ENCODE measurements around the gene RYR2.
"Not testable (repeated sequence)": the region's sequence is repeated elsewhere in the genome, so short reads cannot be mapped to it uniquely, and the experiment has no call there.

Gene RYR2

GRCh38 chr1:237340892-237341291 lies 298.9 kb downstream of the RYR2 start:
- peak; percentile 82 for DNase-seq (ENCODE audit: low spot score)

- no peak for DNase-seq (ENCODE audit: low spot score)
Observed at GRCh38 chr1:237341391-237341790, 299.4 kb downstream of the RYR2 start.

GRCh38 chr1:237342730-237343129 lies 300.7 kb downstream of the RYR2 start:
- DNase-seq (ENCODE audit: low spot score) = no peak

- DNase-seq (ENCODE audit: low spot score) = no peak
Observed at GRCh38 chr1:237352747-237353146, 310.8 kb downstream of the RYR2 start.

GRCh38 chr1:237353918-237354317 lies 311.9 kb downstream of the RYR2 start:
- DNase-seq (ENCODE audit: low spot score) = no peak

- DNase-seq (ENCODE audit: low spot score) = no peak
Observed at GRCh38 chr1:237355022-237355421, 313.0 kb downstream of the RYR2 start.

GRCh38 chr1:237358555-237358954 lies 316.6 kb downstream of the RYR2 start:
- no peak for DNase-seq (ENCODE audit: low spot score)

GRCh38 chr1:237367758-237368157 lies 325.8 kb downstream of the RYR2 start:
- DNase-seq (ENCODE audit: low spot score) = no peak

GRCh38 chr1:237371477-237371876 lies 329.5 kb downstream of the RYR2 start:
- not testable (repeated sequence) for DNase-seq (ENCODE audit: low spot score)

GRCh38 chr1:237383791-237384190 lies 341.8 kb downstream of the RYR2 start:
- no peak for DNase-seq (ENCODE audit: low spot score)

GRCh38 chr1:237384213-237384612 lies 342.2 kb downstream of the RYR2 start:
- no peak for DNase-seq (ENCODE audit: low spot score)

GRCh38 chr1:237386362-237387143 lies 344.6 kb downstream of the RYR2 start:
- peak; percentile 37 for DNase-seq (ENCODE audit: low spot score)

GRCh38 chr1:237387144-237387505 lies 345.1 kb downstream of the RYR2 start:
- DNase-seq (ENCODE audit: low spot score) = no peak

- DNase-seq (ENCODE audit: low spot score) = no peak
Observed at GRCh38 chr1:237390823-237391222, 348.8 kb downstream of the RYR2 start.

GRCh38 chr1:237393632-237394031 lies 351.6 kb downstream of the RYR2 start:
- no peak for DNase-seq (ENCODE audit: low spot score)

GRCh38 chr1:237394281-237394680 lies 352.3 kb downstream of the RYR2 start:
- no peak for DNase-seq (ENCODE audit: low spot score)

GRCh38 chr1:237396426-237396825 lies 354.4 kb downstream of the RYR2 start:
- DNase-seq (ENCODE audit: low spot score) = no peak

- DNase-seq (ENCODE audit: low spot score) = no peak
Observed at GRCh38 chr1:237398751-237399150, 356.8 kb downstream of the RYR2 start.

- DNase-seq (ENCODE audit: low spot score) = no peak
Observed at GRCh38 chr1:237405912-237406311, 363.9 kb downstream of the RYR2 start.

- no peak for DNase-seq (ENCODE audit: low spot score)
Observed at GRCh38 chr1:237411621-237412020, 369.6 kb downstream of the RYR2 start.

- no peak for DNase-seq (ENCODE audit: low spot score)
Observed at GRCh38 chr1:237416924-237417655, 375.1 kb downstream of the RYR2 start.

GRCh38 chr1:237428809-237429208 lies 386.8 kb downstream of the RYR2 start:
- DNase-seq (ENCODE audit: low spot score) = no peak

GRCh38 chr1:237429252-237429651 lies 387.3 kb downstream of the RYR2 start:
- no peak for DNase-seq (ENCODE audit: low spot score)
